DND-41 (cell line): ENCODE results near the gene TOX3.

Experiments
- EZH2 ChIP-seq: IDR thresholded peaks from 3 replicates; pipeline ENCODE4 v1.6.1; 2012; ENCODE audit warnings: borderline replicate concordance, low read depth, mild to moderate bottlenecking, moderate library complexity, low read length, inconsistent platforms; ENCODE audit not compliant: severe bottlenecking
- TF ChIP-seq, protein P1 (sequence below): IDR thresholded peaks from 2 replicates; pipeline ENCODE4 v1.5.1; 2012; ENCODE audit warnings: borderline replicate concordance, low read length, moderate library complexity, mild to moderate bottlenecking; ENCODE audit not compliant: poor library complexity, severe bottlenecking; ENCODE audit errors: extremely low read depth

- no peak for TF ChIP-seq EZH2
- TF ChIP-seq, protein P1, sequence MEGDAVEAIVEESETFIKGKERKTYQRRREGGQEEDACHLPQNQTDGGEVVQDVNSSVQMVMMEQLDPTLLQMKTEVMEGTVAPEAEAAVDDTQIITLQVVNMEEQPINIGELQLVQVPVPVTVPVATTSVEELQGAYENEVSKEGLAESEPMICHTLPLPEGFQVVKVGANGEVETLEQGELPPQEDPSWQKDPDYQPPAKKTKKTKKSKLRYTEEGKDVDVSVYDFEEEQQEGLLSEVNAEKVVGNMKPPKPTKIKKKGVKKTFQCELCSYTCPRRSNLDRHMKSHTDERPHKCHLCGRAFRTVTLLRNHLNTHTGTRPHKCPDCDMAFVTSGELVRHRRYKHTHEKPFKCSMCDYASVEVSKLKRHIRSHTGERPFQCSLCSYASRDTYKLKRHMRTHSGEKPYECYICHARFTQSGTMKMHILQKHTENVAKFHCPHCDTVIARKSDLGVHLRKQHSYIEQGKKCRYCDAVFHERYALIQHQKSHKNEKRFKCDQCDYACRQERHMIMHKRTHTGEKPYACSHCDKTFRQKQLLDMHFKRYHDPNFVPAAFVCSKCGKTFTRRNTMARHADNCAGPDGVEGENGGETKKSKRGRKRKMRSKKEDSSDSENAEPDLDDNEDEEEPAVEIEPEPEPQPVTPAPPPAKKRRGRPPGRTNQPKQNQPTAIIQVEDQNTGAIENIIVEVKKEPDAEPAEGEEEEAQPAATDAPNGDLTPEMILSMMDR = no peak
These were observed 1.1 kb downstream of the TOX3 start for GRCh38 chr16:52545898-52546266.
